Common myeloid progenitor, CD34-positive (primary cell): Measurements from ENCODE around the gene ANKS4B.
A peak's percentile ranks its signal among the peaks of the same experiment; 100 is the strongest.
"Not testable (repeated sequence)": the region's sequence is repeated elsewhere in the genome, so short reads cannot be mapped to it uniquely, and the experiment has no call there.

Experiments used
- CTCF ChIA-PET: fragments of 350-600 bp; sonication (Branson Sonifier 250); formaldehyde crosslinking; loops from one replicate; lab custom pipeline; 2021; ENCODE audit warnings: antibody characterized with exemption; lab: Charles Lee
- POLR2A ChIA-PET: fragments of 350-600 bp; sonication (Branson Sonifier 250); formaldehyde crosslinking; loops from one replicate; lab custom pipeline; 2021; ENCODE audit warnings: antibody characterized with exemption; lab: Charles Lee
- DNase-seq, 3 donors: peaks; one replicate each; pipeline versions ENCODE4 v3.0.0 to v3.0.0-alpha.2; 2013
- H3K27ac ChIP-seq, 2 experiments: 1 replicate in 1 of 2; 2 replicates in 1 of 2; pipeline ENCODE4 v1.7.0; 2013; ENCODE audit warnings: inconsistent platforms in 2 of 2, low read length in 2 of 2, mild to moderate bottlenecking in 2 of 2, low read depth in 1 of 2, moderate library complexity in 1 of 2; ENCODE audit not compliant: severe bottlenecking in 2 of 2, insufficient read depth in 1 of 2, poor library complexity in 1 of 2
- H3K27me3 ChIP-seq, 5 experiments: replicated peaks in 2 of 5; 1 replicate in 3 of 5; 2 replicates in 2 of 5; pipeline versions ENCODE4 v1.6.1 to v1.7.0; 2013; ENCODE audit warnings: low read length in 4 of 5, mild to moderate bottlenecking in 2 of 5, moderate library complexity in 2 of 5, inconsistent platforms in 1 of 5; ENCODE audit not compliant: insufficient read depth in 5 of 5, control insufficient read depth in 4 of 5
- H3K36me3 ChIP-seq, 4 experiments: 1 replicate in 2 of 4; 2 replicates in 2 of 4; pipeline versions ENCODE4 v1.6.1 to v1.7.0; 2013; ENCODE audit warnings: low read length in 3 of 4, control low read depth in 1 of 4, mild to moderate bottlenecking in 1 of 4; ENCODE audit not compliant: control insufficient read depth in 4 of 4, insufficient read depth in 4 of 4
- H3K4me1 ChIP-seq, 4 experiments: 1 replicate in 3 of 4; 2 replicates in 1 of 4; pipeline versions ENCODE4 v1.6.1 to v1.7.1; 2013; ENCODE audit warnings: low read length in 3 of 4, mild to moderate bottlenecking in 3 of 4, control low read depth in 1 of 4, inconsistent platforms in 1 of 4, moderate library complexity in 1 of 4; ENCODE audit not compliant: control insufficient read depth in 4 of 4, insufficient read depth in 4 of 4; ENCODE audit errors: control extremely low read depth in 1 of 4
- H3K4me3 ChIP-seq, 7 experiments: 1 replicate in 4 of 7; 2 replicates in 3 of 7; pipeline versions ENCODE4 v1.5.1 to v1.7.0; 2013; ENCODE audit warnings: mild to moderate bottlenecking in 7 of 7, low read length in 6 of 7, moderate library complexity in 6 of 7, inconsistent platforms in 2 of 7, low read depth in 2 of 7, control low read depth in 1 of 7; ENCODE audit not compliant: insufficient read depth in 4 of 7, control insufficient read depth in 1 of 7; ENCODE audit errors: extremely low read depth in 1 of 7
- H3K9me3 ChIP-seq, 5 experiments: 1 replicate in 4 of 5; 2 replicates in 1 of 5; pipeline versions ENCODE4 v1.6.1 to v1.7.1; 2013; ENCODE audit warnings: low read length in 4 of 5, mild to moderate bottlenecking in 2 of 5, inconsistent platforms in 1 of 5, low read depth in 1 of 5, moderate library complexity in 1 of 5; ENCODE audit not compliant: control insufficient read depth in 4 of 5, insufficient read depth in 2 of 5; ENCODE audit errors: control extremely low read depth in 1 of 5
- WGBS: methylation state at CpG from one replicate; pipeline ENCODE4 v1.1.5; 2013; ENCODE audit not compliant: insufficient coverage; 5-methylcytosine and 5-hydroxymethylcytosine counted together

Gene ANKS4B

DNA sequence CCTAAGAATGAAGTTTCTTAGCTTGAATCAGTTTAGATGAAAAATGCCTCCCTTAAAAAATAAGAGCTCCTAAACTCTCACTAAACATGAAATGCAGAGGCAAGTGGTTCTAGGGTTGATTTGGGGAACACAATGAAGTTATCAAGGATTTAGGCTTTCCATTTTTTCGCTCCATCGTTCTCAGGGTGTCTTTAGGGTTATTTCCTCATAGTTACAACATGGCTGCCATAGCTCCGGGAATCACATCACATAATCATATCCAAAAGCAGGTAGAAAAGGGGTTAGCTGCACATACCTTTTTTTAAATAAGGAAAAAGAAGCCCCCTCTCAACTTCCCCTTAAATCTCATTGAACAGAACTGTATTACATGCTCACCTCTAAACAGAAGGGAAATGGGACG lies 43.5 kb upstream of the ANKS4B start:
- Histone ChIP-seq H3K27me3 (peaks cover 0 to 11% (median 5%) of the 10 kb centered on the region in 5 experiments), H3K4me1 (no peaks in the 10 kb centered on the region), H3K4me3 (no peak overlapping the region), H3K36me3 (no peaks in the 10 kb centered on the region), H3K9me3 (peaks cover 0 to 7% (median 0%) of the 10 kb centered on the region in 5 experiments), H3K27ac (no peak overlapping the region)
- POLR2A ChIA-PET: interaction anchor here (0.6 kb wide), 1 partner anchor 1987 kb away, joined by 3 read pairs; no protein-coding TSS in a partner anchor
- 100% methylated on average over 1 of the region's 4 CpGs for WGBS
- no peak for DNase-seq
- CTCF ChIA-PET: interaction anchor here (0.7 to 2.2 kb wide), 5 partner anchors 11 to 364 kb away, joined by 3 to 5 read pairs (median 5); no protein-coding TSS in a partner anchor

DNA sequence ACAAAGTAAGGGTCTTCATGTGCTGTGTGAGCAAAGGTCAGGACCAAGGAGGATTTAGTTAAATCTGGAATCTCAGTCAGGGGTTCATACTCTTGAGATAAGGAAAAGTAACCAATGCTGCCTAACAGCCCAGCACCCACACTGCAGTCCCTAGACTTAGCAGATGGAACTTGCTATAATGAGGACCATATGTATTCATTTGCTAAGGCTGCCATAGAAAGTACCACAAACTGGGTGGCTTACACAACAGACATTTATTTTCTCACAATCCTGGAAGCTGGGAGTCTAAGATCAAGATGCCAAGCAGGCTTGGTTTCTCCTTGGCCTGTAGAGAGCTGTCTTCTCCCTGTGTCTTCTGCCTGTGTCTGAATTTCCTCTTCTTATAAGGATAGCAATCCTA lies 42.9 kb upstream of the ANKS4B start:
- Histone ChIP-seq H3K27me3 (peaks cover 0 to 11% (median 5%) of the 10 kb centered on the region in 5 experiments), H3K4me3 (no peak overlapping the region), H3K4me1 (no peaks in the 10 kb centered on the region), H3K27ac (no peak overlapping the region), H3K36me3 (no peaks in the 10 kb centered on the region), H3K9me3 (peaks cover 0 to 7% (median 0%) of the 10 kb centered on the region in 5 experiments)
- DNase-seq: no peak
- ChIA-PET CTCF (interaction anchor here (1.6 to 2.2 kb wide), 2 partner anchors 10 to 130 kb away, joined by 5 read pairs; no protein-coding TSS in a partner anchor), POLR2A (no interaction called here)

DNA sequence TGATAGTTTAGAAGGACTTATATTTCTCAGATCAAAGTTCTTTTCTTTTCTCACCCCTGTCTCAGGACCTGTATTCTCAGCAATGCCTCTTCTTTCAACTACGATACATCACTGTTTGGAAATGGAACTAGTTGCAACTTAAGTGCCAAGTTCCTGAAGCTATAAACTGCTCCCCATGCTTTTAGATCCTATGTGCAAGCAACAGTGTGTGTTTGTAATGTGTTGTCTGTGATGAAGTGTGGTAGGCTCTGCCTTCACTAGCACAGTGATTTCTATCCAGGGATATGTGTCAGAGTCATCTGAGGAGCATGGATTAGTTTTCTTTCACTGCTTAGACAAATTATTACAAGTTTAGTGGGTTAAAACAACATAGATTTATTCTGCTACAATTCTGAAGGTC lies 40.5 kb upstream of the ANKS4B start:
- no peak for DNase-seq
- CTCF ChIA-PET: no interaction called here
- H3K4me1 ChIP-seq: peaks cover 0 to 9% (median 1%) of the 10 kb centered on the region in 4 experiments
- WGBS: no CpG with 5 or more reads among the region's 1 CpG
- H3K27ac ChIP-seq: no peak overlapping the region
- no peaks in the 10 kb centered on the region for H3K36me3 ChIP-seq
- POLR2A ChIA-PET: no interaction called here
- H3K9me3 ChIP-seq: peaks cover 0 to 7% (median 0%) of the 10 kb centered on the region in 5 experiments
- no peak overlapping the region for H3K4me3 ChIP-seq
- peaks cover 0 to 14% (median 5%) of the 10 kb centered on the region in 5 experiments for H3K27me3 ChIP-seq

DNA sequence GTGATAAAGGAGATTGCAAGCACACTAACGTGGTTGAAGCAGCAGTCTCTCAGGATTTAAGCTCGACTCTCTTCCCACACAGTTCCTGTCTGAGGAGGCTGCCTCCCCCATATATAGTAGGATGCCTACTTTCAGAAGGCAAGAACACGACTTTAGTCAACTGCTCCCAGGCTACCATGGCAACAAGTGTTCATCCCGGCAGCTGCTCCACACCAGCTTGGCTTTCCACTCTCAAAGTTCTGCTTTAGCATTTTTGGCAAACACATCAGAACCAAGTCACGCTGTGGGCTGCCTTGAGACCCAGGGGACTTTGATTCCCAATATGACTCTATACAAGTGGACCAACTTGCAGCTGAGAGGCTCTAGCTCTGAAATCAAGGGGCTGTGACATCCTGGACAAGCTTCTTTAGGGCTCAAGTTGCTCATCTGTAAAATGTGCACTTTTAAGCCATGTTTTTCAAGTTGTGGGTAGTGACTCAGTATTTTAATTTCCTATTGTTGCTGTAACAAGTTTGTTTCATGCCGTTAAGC lies 38.7 kb upstream of the ANKS4B start:
- H3K4me1 ChIP-seq: peaks cover 0 to 9% (median 1%) of the 10 kb centered on the region in 4 experiments
- POLR2A ChIA-PET: no interaction called here
- CTCF ChIA-PET: interaction anchor here (1.7 kb wide), 1 partner anchor 84 kb away, joined by 6 read pairs; no protein-coding TSS in a partner anchor
- DNase-seq: no peak
- H3K27ac ChIP-seq: no peak overlapping the region
- 68% methylated on average over 4 of the region's 6 CpGs for WGBS
- no peak overlapping the region for H3K4me3 ChIP-seq
- H3K27me3 ChIP-seq: peaks cover 0 to 21% (median 5%) of the 10 kb centered on the region in 5 experiments
- H3K36me3 ChIP-seq: no peaks in the 10 kb centered on the region
- H3K9me3 ChIP-seq: peaks cover 0 to 7% (median 0%) of the 10 kb centered on the region in 5 experiments

DNA sequence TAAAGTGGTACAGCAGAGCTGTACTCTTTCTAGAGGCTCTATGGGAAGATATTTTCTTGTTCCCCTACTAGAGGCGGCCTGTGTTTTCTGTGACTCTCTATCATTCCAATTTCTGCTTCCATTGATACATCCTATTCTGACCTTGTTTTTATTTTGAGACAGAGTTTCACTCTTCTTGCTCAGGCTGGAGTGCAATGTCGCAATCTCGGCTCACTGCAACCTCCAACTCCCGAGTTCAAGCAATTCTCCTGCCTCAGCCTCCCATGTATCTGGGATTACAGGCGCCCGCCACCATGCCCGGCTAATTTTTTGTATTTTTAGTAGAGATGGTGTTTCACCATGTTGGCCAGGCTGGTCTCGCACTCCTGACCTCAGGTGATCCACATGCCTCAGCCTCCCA lies 38.2 kb upstream of the ANKS4B start:
- H3K9me3 ChIP-seq, H3K4me1 ChIP-seq, H3K4me3 ChIP-seq, POLR2A ChIA-PET, H3K36me3 ChIP-seq, H3K27ac ChIP-seq, DNase-seq: not testable (repeated sequence)
- peaks cover 0 to 21% (median 5%) of the 10 kb centered on the region in 5 experiments for H3K27me3 ChIP-seq
- CTCF ChIA-PET: interaction anchor here (1.7 kb wide), 1 partner anchor 84 kb away, joined by 6 read pairs; no protein-coding TSS in a partner anchor
- WGBS: 100% methylated on average over 3 of the region's 8 CpGs

DNA sequence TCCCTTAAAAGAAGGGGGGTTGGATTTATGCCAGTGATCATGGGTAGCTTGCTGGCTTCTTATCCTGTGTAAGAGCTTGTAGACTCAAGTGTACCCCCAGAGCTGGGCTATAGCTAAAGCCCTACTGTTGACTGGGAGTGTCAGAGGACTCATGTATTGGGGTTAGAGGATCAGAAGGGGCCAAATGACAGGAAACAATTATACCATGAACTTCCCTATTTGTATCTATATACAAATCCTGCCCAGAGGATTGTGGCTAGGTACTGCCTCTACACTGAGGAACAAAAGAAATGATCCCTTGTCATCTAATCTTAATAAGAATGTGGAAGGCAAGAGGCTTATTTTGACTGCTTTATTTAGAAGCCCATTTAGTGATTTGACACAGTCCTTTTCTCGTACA lies 36.4 kb upstream of the ANKS4B start:
- DNase-seq: peak in 2 of 3 donors; percentile 51 to 57
- no CpG with 5 or more reads among the region's 1 CpG for WGBS
- CTCF ChIA-PET: interaction anchor here (0.7 to 1.0 kb wide), 2 partner anchors 10 to 87 kb away, joined by 3 read pairs; no protein-coding TSS in a partner anchor
- Histone ChIP-seq H3K36me3 (no peaks in the 10 kb centered on the region), H3K9me3 (no peaks in the 10 kb centered on the region), H3K27me3 (peaks cover 0 to 22% (median 2%) of the 10 kb centered on the region in 5 experiments), H3K4me3 (no peak overlapping the region), H3K4me1 (peaks cover 0 to 9% (median 1%) of the 10 kb centered on the region in 4 experiments), H3K27ac (no peak overlapping the region)
- POLR2A ChIA-PET: interaction anchor here (1.1 kb wide), 1 partner anchor 16 kb away, joined by 3 read pairs; no protein-coding TSS in a partner anchor

DNA sequence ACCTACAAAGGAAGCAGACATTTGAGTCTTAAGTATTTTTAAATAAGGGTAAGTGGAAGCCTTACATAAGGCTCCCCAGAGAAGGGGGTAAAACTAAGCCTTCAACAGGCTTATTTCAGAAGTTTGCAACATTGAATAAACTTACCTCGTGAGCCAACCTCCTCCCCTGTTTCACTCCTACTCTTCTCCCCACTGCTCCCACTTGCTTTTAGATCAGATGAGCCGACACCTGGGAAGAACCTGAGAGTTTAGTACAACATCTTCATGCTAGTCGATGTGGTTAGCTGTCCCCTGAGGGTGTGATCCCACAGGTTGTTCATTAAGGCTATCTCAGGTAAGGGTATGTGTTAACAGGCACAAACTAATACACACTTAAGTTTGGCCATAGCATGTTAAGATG lies 35.9 kb upstream of the ANKS4B start:
- Histone ChIP-seq H3K4me1 (peaks cover 0 to 9% (median 1%) of the 10 kb centered on the region in 4 experiments), H3K4me3 (no peak overlapping the region), H3K36me3 (no peaks in the 10 kb centered on the region), H3K27me3 (peaks cover 0 to 24% (median 2%) of the 10 kb centered on the region in 5 experiments), H3K27ac (no peak overlapping the region), H3K9me3 (no peaks in the 10 kb centered on the region)
- 84% methylated on average over 2 of the region's 3 CpGs for WGBS
- ChIA-PET CTCF (no interaction called here), POLR2A (no interaction called here)
- DNase-seq: no peak
